Medulla oblongata (tissue), 1 donor: ENCODE data around the gene ACY1.

Experiments
- DNase-seq: peaks from one replicate; pipeline ENCODE4 v3.0.0-alpha.2; 2015; ENCODE audit errors: extremely low spot score

ACY1 gene

DNA sequence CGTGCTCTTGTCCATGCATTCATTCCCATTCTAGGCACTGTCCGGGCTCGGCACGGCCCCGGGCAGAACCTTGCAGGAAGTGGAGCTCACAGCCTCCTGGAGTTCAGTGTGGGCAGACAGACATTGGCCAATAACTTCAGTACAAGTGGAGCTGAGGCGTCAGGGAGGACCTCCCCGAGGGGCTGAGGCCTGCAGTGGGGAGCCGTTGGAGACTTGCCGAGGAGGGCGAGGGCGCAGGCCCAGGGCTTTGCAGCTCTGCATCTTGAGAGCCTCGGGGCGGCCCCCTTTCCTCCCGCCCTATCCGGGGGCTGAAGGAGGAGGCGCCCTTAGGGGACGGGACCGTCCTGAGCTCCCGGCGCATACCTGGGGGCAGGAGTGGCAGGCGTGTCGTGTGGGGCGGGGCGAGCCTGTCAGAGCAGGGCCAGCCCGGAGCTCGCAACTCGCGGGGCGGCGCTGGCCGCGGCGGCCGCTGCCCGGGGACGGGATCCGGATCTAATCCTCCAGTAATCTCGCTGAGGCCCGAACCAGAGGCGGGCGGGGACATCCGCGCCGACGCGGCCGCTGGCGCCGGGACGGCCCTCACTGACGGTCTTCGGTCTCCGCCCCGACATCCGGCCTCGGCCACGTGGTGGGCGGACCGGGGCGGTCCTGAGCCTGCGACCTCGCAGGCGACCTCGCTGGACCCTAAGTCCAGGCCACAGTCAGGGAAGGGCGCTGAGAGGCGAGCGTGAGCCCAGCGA, at the start of gene ACY1:
Gene ACY1 (plus strand): TSS at position 698 of the 740 bp plus-strand sequence. CDS start 530 bp downstream, outside the sequence.
- DNase-seq = peak; percentile 82

DNA sequence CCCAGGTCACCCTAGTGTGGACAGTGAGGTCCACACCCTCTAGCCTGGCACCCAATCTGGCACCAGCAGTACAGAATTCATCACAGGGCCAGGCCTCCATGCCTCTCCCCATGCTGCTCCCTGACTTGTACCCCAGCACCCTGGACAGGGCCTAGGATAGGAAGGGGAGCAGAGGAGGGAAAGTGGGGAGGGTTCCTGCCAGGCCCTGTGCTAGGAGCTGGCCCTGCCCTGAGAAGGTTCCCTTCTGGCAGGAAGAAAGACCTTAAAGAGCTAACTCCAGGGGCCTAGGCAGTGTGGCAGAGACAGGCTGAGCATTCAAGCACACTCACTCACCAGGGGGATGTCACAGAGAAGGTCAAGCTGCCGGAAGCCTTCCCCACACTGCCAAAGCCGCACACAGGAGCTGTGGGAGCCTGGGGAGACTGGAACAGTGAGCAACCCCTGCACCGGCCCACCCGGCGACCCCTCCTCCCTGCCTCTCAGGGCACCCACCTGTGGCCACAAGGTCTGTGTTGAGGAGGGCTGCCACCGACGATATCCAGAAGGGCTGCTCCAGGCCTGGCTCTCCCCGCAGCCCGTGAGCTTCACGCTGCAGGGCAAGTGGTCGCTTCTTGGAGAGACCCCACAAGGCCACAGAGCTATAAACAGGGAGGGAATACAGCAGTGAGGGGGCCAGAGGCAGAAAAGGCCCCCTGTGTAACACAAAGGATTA, 49.0 kb upstream of the ACY1 start:
- DNase-seq = no peak

DNA sequence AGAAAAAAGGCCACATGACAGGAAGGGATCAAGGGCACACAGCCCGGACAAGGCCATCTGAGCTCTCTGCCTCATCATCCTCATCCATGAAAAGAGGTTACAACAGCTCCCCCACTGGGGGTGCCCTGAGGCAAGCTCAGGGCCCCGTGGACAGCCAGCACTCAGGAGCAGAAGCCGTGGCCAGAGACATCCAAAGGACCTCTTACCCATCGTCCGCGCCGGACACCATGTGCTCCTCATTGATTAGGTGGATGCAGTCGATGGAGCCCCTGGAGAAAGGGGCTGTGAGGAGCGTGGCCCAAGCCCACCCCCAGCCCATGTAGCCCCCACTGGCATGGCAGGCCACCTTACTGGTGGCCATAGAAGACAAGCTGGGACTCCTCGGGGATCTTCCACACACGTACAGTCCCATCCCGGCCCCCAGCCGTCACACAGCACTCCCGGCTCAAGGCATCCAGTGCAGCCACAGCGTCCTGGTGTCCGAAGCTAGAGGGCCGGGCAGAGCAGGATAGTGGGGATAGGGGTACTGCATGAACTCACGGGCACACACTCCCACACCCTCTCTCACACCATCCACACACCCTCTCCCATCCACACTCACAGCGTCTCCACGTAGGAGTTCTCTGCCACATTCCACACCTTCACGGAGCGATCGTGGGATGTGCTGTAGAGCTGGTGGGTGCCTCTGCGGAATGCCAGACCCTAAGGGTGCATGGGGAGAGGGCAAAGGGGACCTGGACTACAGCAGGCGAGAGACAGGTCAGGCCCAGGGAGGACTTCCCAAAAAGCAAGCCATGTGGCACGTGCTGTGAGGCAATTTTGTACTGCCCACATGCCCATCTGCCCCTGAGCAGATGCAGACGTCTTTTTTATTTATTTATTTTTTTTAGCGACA, 48.1 kb upstream of the ACY1 start:
- no peak for DNase-seq

DNA sequence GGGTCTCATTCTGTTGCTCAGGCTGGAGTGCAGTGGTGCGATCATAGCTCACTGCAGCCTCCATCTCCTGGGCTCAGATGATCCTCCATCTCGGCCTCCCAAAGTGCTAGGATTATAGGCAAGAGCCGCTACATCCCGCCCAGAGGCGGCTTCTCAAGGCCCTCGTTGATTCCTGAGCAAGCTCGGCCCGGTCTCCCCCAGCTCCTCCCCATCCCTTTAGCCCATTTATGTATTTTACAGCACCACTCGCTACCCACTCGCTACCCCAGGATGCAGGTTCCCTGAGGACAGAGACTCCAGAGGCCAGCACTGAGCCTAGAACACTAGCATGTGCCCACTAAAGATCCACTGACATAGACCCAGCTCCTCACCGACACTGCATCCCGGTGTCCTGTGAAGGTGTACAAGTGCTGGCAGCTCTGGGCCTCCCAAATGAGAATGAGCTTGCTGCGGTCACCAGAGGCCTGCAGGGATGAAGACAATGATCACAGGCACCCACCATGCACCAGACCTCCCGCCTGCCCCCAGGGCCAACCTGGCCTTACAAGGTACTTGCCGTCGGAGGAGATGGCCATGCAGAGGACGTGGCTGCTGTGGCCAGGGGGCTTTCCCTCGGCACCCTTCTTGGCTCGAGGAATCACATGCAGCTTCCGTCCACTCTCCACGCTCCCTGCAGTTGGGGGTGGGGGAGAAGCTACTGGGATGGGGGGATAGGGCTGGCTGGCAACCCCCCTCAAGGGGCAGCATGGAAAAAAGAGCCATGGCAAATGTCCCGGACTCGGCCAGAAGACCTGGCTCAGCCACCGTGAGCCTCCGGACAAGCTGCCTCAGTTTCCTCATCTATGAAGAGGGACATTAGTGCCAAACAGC, 47.2 kb upstream of the ACY1 start:
- no peak for DNase-seq

DNA sequence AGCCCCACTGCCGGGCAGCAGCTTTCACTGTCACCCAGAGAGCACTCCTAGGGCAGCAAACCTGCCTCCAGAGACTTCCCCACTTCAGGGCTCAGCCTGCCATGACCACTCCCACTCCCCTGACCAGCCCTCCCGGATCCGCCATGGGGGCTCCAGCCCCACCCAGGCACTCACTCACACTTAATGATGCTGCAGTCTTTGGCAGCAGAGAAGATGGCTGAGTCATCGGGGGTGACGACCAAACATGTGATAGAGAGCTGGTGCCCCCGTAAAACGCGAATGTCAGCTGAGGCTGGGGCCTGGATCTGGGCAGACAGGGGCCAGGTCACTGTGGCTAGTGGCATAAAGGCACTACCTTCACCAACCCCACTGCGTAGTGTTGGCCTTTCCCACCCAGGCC, 46.3 kb upstream of the ACY1 start:
- no peak for DNase-seq

DNA sequence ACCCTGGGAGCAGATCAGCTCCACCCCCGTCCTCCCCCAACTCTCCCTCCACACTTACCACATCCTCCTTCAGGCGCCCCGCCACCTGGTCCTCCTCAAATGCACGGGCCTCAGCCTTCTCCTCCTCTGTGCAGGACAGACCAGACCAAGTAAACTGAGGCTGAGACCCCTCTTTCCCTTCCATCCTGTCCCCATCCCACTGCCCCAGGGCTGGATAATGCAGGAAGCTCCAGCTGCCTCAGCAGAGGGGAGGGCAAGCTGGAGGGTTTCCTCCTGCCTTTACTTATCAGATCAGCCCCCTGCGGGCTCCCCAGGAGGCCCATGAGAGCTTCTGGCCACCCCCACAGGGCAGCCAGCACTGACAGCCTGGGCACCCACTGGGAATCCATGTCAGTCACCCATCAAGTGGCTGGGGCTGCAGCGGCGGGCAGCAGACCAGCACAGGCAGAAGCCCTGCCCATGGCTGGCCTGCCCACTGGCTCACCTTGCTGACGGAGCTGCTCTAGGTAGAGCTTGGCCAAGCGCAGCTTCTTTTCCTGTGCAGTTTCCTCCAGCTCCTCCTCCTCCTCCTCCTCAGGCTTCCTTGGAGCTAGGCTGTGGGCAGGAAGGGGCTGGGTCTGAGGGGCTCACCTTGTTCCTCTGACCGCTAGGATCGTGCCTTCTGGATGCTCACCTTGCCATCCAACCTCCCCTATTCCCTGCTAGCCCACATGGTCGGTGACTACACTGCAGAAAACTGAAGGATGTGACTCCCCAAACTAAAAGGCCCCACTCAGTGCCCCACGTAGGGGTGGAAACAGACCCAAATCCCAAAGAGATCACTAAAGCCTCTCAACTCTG, 45.5 kb upstream of the ACY1 start:
- DNase-seq = no peak

DNA sequence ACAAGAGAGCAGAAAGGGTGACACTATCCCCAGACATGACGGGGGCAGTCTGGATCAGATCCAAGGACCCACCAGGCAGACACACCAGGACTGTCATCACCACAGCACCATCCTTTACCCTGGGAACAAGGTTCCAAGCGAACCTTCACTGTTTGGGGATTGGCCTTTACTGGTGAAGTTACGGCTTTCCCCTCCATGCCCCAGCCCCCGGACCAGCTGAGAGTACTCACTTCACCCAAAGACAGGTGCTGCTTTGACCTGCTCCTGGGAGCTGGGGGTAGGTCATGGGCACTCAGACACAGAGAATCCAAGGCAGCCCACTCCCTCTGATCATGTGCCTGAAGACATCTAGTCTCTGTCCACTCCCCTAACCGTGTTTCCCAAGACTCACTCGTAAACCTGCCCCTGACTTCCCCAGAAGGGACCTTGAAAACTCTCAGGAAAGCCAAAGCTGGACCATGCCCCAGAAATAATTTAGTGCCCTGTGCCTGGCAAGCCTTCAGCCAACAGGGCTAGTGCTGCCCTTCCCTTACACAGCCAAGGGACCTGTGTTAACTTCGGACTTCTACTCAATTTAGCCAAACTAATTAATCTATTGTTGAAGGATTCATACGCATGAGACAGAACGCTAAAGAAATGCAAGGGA, 44.4 kb upstream of the ACY1 start:
- DNase-seq = no peak

DNA sequence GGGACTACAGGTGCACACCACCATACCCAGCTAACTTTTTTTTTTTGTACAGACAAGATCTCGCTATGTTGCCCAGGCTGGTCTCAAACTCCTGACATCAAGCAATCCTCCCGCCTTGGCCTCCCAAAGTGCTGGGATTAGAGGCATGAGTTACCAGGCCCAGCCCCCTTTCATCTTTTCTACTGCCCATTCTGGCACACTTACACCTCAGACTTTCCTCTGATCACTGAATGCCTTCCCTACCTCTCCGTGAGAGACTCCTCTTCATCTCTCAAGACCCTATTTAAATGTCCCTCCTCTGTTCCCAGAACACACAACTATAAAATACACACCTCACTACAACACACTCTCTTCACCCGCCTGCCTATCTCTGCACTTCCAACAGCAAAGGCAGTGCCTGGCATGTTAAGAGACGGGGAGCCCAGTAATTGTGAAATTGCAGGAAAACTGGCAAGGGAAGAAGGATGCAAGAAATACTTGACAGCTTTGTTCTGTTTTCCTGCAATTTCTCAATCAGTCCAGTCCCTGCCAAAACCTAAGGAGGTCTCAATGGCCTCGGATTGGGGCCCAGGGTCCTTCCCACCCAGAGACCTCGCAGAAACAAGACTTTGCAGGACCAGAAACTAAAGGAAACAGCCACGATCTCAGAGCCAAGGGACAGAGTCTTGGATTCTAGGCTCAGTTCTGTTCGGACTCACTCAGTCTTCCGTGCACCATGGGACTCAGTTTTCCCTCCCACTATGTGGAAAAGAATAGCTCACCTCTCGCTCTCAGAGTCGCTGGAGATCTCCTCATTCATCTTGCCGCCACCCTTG, 42.5 kb upstream of the ACY1 start:
- no peak for DNase-seq

DNA sequence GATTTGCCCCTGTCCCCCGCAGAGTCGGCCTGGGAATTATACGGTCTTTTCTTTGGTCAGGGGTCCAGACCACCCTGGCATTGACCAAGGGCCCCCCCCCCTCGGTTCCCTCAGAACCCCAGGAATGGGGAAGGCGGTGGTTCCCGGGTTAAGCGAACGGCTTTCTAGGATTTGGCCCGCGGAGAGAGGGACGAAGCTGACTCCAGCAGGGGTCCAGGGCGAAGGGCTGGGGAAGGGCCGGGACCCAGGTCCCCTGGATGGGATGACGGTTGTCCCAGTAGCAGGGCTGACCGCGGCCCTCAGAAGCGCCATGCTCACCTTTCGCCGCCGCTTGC, 41.9 kb upstream of the ACY1 start:
- no peak for DNase-seq

DNA sequence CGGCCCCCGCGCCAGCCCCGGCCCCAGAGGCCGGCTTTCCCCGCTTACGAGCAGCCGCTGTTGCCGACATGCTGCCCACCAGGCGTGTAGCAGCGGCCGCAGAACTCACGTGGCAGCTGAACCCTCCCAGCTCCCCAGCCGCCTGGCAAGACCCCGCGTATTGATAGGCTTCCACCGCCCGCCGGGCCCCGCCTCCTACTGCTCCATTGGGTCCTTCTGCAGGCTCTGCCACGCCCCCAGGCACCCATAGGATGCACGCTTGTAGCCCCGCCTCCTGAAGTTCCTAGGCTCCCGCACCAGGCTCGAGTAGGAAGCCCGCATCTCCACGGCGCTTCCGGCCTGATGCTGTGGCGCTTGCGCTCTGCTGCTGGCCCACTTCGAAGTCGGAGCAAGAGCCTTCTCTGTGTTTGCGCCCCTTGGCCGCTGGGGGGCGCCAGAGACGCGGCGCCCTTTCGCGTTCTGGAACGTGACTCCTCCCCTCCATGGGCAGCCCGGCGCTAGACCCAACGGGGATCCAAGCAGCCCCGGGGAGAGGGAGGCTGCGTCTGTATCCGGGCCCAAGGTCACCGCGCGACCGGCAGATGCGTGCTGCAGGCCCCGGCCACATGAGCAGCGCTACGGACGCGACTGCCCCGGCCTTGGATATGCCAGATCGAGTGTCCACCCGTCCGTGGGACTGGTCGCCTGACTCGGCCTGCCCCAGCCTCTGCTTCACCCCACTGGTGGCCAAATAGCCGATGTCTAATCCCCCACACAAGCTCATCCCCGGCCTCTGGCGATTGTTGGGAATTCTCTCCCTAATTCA, 41.3 kb upstream of the ACY1 start, which contains the start of the genes PARP3 and RRP9:
Gene PARP3 (plus strand): TSS at position 566 of the 805 bp plus-strand sequence. CDS start 993 bp downstream, outside the sequence.
Gene RRP9 (minus strand): TSS at position 107 of the 805 bp plus-strand sequence. CDS start 37 bp downstream, at position 70.
- peak; percentile 100 for DNase-seq

DNA sequence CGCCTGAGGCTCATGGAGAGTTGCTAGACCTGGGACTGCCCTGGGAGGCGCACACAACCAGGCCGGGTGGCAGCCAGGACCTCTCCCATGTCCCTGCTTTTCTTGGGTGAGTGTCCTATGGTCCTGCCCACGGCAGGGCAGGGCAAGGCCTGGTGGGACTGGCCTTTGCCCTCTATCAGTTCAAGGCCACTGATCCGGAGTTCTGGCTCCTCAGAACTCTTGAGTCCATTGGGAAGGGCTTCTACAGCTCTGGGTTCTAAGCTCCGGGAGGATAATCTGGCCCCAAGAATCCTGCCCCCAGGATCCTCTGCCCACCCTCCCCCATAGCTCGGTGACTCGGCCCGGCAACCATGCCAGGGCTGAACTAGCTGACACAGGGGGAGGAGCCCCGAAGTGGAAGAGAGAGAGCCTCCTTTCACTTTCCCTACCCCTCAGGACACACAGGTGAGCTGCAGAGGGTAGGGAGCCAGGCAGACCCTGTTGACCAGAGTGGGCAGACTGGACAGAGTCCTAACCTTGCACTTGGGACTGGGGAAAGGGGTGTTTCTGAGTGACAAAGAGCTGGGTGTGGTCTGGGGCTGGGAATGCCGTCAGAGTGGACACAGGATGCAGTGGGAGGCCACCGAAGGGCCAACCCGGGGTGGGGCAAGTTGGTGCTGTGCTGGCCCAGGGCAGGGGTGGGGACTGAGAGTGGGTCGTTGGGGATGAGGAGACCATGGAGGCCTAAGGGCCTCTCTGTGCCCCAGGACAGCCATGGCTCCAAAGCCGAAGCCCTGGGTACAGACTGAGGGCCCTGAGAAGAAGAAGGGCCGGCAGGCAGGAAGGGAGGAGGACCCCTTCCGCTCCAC, 40.5 kb upstream of the ACY1 start:
- DNase-seq = no peak

DNA sequence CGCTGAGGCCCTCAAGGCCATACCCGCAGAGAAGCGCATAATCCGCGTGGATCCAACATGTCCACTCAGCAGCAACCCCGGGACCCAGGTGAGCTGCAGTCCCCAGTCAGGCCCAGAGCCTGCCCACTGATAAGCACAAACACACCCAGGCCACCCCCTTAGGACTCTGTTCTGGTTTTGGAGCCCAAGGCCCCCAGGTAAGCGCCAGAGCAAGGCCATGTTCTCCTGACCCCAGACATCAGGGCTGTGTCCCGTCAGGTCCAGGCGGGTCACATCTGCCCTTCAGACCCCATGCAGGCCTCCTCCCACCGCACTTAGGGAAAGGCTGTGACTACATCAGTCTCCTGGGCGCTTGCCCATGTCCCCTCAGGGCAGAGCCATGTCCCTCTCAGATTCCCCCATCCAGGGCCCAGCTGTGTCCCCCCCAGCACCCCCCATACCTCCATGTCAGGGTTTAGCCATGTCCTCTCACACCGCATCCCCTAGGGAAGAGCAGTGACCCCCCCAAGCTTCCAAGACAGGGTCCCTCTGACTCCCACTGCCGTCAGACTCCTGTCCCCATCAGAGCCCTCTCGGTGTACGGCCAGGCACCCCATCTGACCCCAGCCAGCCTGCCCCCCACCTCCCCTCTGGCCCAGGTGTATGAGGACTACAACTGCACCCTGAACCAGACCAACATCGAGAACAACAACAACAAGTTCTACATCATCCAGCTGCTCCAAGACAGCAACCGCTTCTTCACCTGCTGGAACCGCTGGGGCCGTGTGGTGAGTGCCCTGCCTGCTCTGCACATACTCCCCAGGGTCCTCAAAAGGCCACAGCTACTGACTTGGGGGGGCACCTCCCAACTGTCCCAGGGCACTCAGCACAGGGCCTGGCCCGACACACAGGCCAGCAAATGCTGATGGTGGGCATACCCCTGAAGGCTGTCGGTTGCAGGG, 39.6 kb upstream of the ACY1 start:
- no peak for DNase-seq

DNA sequence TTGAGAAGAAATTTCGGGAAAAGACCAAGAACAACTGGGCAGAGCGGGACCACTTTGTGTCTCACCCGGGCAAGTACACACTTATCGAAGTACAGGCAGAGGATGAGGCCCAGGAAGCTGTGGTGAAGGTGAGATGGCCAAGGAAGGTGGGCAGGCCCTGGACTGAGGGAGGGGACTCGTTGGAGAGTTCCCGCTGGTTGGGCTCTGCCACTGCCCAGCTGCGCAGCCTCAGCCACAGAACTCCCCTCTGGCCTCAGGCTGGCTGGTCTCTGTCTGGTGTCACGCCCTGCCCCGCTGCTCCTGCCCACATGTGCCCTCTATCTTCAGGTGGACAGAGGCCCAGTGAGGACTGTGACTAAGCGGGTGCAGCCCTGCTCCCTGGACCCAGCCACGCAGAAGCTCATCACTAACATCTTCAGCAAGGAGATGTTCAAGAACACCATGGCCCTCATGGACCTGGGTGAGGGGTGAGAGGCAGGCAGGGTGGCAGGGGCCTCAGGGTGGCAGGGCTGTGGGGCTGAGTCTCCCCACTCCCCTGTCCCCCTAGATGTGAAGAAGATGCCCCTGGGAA, 38.8 kb upstream of the ACY1 start:
- no peak for DNase-seq

DNA sequence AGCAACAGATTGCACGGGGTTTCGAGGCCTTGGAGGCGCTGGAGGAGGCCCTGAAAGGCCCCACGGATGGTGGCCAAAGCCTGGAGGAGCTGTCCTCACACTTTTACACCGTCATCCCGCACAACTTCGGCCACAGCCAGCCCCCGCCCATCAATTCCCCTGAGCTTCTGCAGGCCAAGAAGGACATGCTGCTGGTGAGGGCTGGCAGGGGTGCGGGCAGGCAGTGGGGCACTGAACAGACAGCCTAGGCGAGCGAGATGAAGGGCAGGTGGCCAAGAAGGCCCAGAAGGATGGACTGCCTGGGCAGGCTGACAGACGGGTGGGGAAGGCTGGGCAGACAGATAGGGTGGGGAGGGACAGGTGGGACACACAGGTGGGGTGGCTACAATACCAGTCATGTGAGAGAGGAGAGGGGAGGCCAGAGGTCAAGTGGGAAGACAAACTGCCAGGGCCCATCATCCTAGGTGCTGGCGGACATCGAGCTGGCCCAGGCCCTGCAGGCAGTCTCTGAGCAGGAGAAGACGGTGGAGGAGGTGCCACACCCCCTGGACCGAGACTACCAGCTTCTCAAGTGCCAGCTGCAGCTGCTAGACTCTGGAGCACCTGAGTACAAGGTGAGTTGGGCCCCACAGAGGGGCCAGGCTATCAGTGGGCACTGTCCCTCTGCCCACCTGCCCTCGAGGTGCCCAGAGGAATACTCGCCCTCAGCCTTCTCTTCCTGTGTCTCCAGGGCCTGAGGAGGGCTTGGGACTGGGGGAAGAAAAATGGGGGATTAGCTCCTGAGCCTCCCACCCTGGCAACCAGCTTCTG, 38.1 kb upstream of the ACY1 start:
- DNase-seq = no peak
